Liver (tissue), 9 donors: ENCODE results near the gene ZFP62. TPM values are rescaled to one million over a fixed set of nuclear protein-coding genes. Genes with fewer than 3 reads are reported as not detected.

Experiments used
- DNase-seq: peaks from one replicate; pipeline ENCODE4 v3.0.0-alpha.2; 2017; ENCODE audit warnings: low spot score
- H3K27ac ChIP-seq, 2 donors: one replicate each; pipeline ENCODE4 v1.7.0; 2013; ENCODE audit warnings: inconsistent platforms in 2 of 2, low read length in 2 of 2, control low read depth in 1 of 2, low read depth in 1 of 2, mild to moderate bottlenecking in 1 of 2
- H3K27me3 ChIP-seq, 4 donors: one replicate each; pipeline versions ENCODE4 v1.6.1 to v1.7.0; 2013; ENCODE audit warnings: low read length in 3 of 4, inconsistent platforms in 1 of 4, mild to moderate bottlenecking in 1 of 4, moderate library complexity in 1 of 4; ENCODE audit not compliant: control insufficient read depth in 4 of 4, insufficient read depth in 4 of 4
- H3K36me3 ChIP-seq, 4 donors: one replicate each; pipeline versions ENCODE4 v1.6.1 to v1.7.0; 2013; ENCODE audit warnings: low read length in 3 of 4, mild to moderate bottlenecking in 3 of 4, low read depth in 1 of 4, moderate library complexity in 1 of 4; ENCODE audit not compliant: control insufficient read depth in 4 of 4, insufficient read depth in 3 of 4
- H3K4me1 ChIP-seq, 4 donors: one replicate each; pipeline versions ENCODE4 v1.6.1 to v1.7.0; 2013; ENCODE audit warnings: low read length in 3 of 4, mild to moderate bottlenecking in 3 of 4, moderate library complexity in 1 of 4; ENCODE audit not compliant: control insufficient read depth in 4 of 4, insufficient read depth in 4 of 4
- H3K4me3 ChIP-seq, 3 donors: one replicate each; pipeline versions ENCODE4 v1.6.1 to v1.7.0; 2013; ENCODE audit warnings: low read length in 3 of 3, control low read depth in 1 of 3, low read depth in 1 of 3, mild to moderate bottlenecking in 1 of 3
- H3K9ac ChIP-seq, 2 donors: one replicate each; pipeline ENCODE4 v1.7.0; 2013; ENCODE audit warnings: low read length in 2 of 2, mild to moderate bottlenecking in 2 of 2, moderate library complexity in 2 of 2, control low read depth in 1 of 2, low read depth in 1 of 2
- H3K9me3 ChIP-seq, 4 donors: one replicate each; pipeline versions ENCODE4 v1.6.1 to v1.7.0; 2013; ENCODE audit warnings: low read length in 3 of 4; ENCODE audit not compliant: control insufficient read depth in 4 of 4
- ATF3 ChIP-seq: IDR thresholded peaks from 2 replicates; pipeline ENCODE4 v1.6.1; 2016; ENCODE audit warnings: antibody characterized with exemption
- EGR1 ChIP-seq, 2 donors: IDR thresholded peaks; 2 replicates each; pipeline ENCODE4 v1.6.1; 2016 to 2018; ENCODE audit warnings: antibody characterized with exemption in 2 of 2, low read depth in 2 of 2
- FOXA1 ChIP-seq: IDR thresholded peaks from 2 replicates; pipeline ENCODE4 v1.6.1; 2016; ENCODE audit warnings: antibody characterized with exemption
- FOXA2 ChIP-seq: IDR thresholded peaks from 2 replicates; pipeline ENCODE4 v1.6.1; 2016; ENCODE audit warnings: antibody characterized with exemption
- GABPA ChIP-seq, 2 donors: IDR thresholded peaks in 1 of 2; conservative IDR thresholded peaks in 1 of 2; 2 replicates each; pipeline ENCODE4 v1.6.1; 2016; ENCODE audit warnings: antibody characterized with exemption in 2 of 2, mild to moderate bottlenecking in 1 of 2, moderate library complexity in 1 of 2
- HNF4A ChIP-seq, 2 donors: conservative IDR thresholded peaks; 2 replicates each; pipeline ENCODE4 v1.6.1; 2016; ENCODE audit warnings: antibody characterized with exemption in 2 of 2, mild to moderate bottlenecking in 2 of 2
- HNF4G ChIP-seq: IDR thresholded peaks from 2 replicates; pipeline ENCODE4 v1.6.1; 2016; ENCODE audit warnings: antibody characterized with exemption
- JUND ChIP-seq, 2 donors: IDR thresholded peaks; 2 replicates each; pipeline ENCODE4 v1.6.1; 2016; ENCODE audit warnings: antibody characterized with exemption in 2 of 2
- NR2F2 ChIP-seq: IDR thresholded peaks from 2 replicates; pipeline ENCODE4 v1.6.1; 2016; ENCODE audit warnings: antibody characterized with exemption
- RAD21 ChIP-seq, 2 donors: IDR thresholded peaks; 2 replicates each; pipeline ENCODE4 v1.6.1; 2016; ENCODE audit warnings: antibody characterized with exemption in 2 of 2, mild to moderate bottlenecking in 2 of 2
- REST ChIP-seq: IDR thresholded peaks from 2 replicates; pipeline ENCODE4 v1.6.1; 2016; ENCODE audit warnings: antibody characterized with exemption, mild to moderate bottlenecking
- RXRA ChIP-seq, 2 donors: IDR thresholded peaks; 2 replicates each; pipeline ENCODE4 v1.6.1; 2017 to 2018; ENCODE audit warnings: antibody characterized with exemption in 2 of 2, mild to moderate bottlenecking in 1 of 2
- SP1 ChIP-seq: IDR thresholded peaks from 2 replicates; pipeline ENCODE4 v1.6.1; 2018; ENCODE audit warnings: antibody characterized with exemption, mild to moderate bottlenecking
- YY1 ChIP-seq: IDR thresholded peaks from 2 replicates; pipeline ENCODE4 v1.6.1; 2016; ENCODE audit warnings: antibody characterized with exemption, mild to moderate bottlenecking
- ZBTB33 ChIP-seq: IDR thresholded peaks from 2 replicates; pipeline ENCODE4 v1.6.1; 2016; ENCODE audit warnings: antibody characterized with exemption
- WGBS: extraction: QIAGEN DNeasy Blood & Tissue Kit; methylation state at CpG from one replicate; pipeline ENCODE4 v1.1.7; 2013; 5-methylcytosine and 5-hydroxymethylcytosine counted together
- polyA plus RNA-seq, 2 donors: library from polyadenylated mRNA; stranded (reverse) in 1 of 2; unstranded in 1 of 2; fragments of 200-250 nt in 1 of 2; fragments of >200 nt in 1 of 2; fragmentation: Nextera tagmentation in 1 of 2; extraction: Ambion mirVana in 1 of 2; gene quantifications; one replicate each; pipeline versions ENCODE4 v1.2.1 to v1.2.3, GENCODE V29; 2013 to 2015
- total RNA-seq, 2 donors: library from RNA; depleted of rRNA; stranded (reverse); fragments of >200 nt; gene quantifications; one replicate each; pipeline ENCODE4 v1.2.3, GENCODE V29; 2014
- TF ChIP-seq, protein P1 (sequence below): fragments of 150-350 bp; IDR thresholded peaks from 2 replicates; pipeline ENCODE4 v1.5.1; 2017; ENCODE audit warnings: improper control_type of control experiment, low read depth, low read length; ENCODE audit not compliant: missing input control
- TF ChIP-seq, protein P2 (sequence below): IDR thresholded peaks from 2 replicates; pipeline ENCODE4 v1.6.1; 2016; ENCODE audit warnings: antibody characterized with exemption
- donor health status: healthy.
- donor health status: healthy.
- donor health status: healthy.
- donor health status: healthy.
- donor health status: healthy.

The ZFP62 gene
- total and polyA plus RNA-seq, 4 donors: 3.4 to 8.8 (median 5.7) TPM

GRCh38 chr5:180866985-180867384, 5.9 kb upstream of the ZFP62 start:
- H3K27ac ChIP-seq: no peak overlapping the region
- H3K27me3 ChIP-seq: no peaks in the 10 kb centered on the region
- WGBS: 80% methylated on average over 10 of the region's 10 CpGs
- H3K9ac ChIP-seq: no peak overlapping the region
- peaks cover 0 to 3% (median 0%) of the 10 kb centered on the region in 4 donors for H3K4me1 ChIP-seq
- TF ChIP-seq JUND (IDR thresholded peaks at IDR 0.05): no peak
- TF ChIP-seq RXRA (IDR thresholded peaks at IDR 0.05): no peak
- TF ChIP-seq EGR1 (IDR thresholded peaks at IDR 0.05; ENCODE audit: low read depth in 2 of 2): no peak
- no peak for TF ChIP-seq FOXA2
- no peak for TF ChIP-seq HNF4G
- TF ChIP-seq, protein P1, sequence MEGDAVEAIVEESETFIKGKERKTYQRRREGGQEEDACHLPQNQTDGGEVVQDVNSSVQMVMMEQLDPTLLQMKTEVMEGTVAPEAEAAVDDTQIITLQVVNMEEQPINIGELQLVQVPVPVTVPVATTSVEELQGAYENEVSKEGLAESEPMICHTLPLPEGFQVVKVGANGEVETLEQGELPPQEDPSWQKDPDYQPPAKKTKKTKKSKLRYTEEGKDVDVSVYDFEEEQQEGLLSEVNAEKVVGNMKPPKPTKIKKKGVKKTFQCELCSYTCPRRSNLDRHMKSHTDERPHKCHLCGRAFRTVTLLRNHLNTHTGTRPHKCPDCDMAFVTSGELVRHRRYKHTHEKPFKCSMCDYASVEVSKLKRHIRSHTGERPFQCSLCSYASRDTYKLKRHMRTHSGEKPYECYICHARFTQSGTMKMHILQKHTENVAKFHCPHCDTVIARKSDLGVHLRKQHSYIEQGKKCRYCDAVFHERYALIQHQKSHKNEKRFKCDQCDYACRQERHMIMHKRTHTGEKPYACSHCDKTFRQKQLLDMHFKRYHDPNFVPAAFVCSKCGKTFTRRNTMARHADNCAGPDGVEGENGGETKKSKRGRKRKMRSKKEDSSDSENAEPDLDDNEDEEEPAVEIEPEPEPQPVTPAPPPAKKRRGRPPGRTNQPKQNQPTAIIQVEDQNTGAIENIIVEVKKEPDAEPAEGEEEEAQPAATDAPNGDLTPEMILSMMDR: no peak
- no peak for TF ChIP-seq ATF3
- no peak for TF ChIP-seq FOXA1
- no peak for TF ChIP-seq RAD21 (IDR thresholded peaks at IDR 0.05)
- TF ChIP-seq SP1: no peak
- no peak for TF ChIP-seq HNF4A (conservative IDR thresholded peaks at IDR 0.05)
- no peak for TF ChIP-seq GABPA (IDR thresholded peaks at IDR 0.05 in 1 of 2, conservative IDR thresholded peaks at IDR 0.05 in 1 of 2)
- no peak for TF ChIP-seq ZBTB33
- TF ChIP-seq, protein P2, sequence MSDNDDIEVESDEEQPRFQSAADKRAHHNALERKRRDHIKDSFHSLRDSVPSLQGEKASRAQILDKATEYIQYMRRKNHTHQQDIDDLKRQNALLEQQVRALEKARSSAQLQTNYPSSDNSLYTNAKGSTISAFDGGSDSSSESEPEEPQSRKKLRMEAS: no peak
- TF ChIP-seq REST: no peak
- no peak for TF ChIP-seq YY1
- TF ChIP-seq NR2F2: no peak
- no peaks in the 10 kb centered on the region for H3K9me3 ChIP-seq
- H3K36me3 ChIP-seq: no peaks in the 10 kb centered on the region
- no peak overlapping the region for H3K4me3 ChIP-seq
- DNase-seq: no peak
